ENCODE data around the gene EP400. TPM values are rescaled to one million over a fixed set of nuclear protein-coding genes. Genes with fewer than 3 reads are reported as not detected.

EP400 gene
- total and polyA plus RNA-seq, 9 of the 15 experiments (the other 6 are each of a cell fraction or from before 2014, with no cell fraction given) = 4.5 to 58.0 (median 7.0) TPM

DNA sequence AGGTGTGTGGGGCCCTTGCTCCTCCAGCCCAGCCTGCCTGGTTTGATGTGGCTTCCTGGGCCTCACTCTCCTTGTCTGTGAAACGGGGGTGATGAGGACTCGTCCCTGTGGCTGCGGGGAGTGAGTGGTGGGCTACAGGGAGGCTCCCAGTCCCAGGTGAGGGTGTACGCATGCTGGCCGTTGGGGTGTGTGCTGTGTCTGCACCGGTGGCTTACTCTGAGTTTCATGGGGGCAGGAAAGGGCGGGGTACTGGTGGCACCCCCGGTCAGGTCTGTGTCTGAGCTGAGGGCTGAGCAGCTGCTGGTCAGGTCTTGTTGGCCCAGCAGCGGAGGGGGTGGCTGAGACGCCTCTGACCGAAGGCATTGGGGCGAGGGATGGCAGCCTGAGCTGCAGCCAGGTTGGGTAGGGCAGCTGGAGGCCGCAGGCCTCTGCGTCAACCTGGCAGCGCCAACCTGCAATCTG is 44.1 kb upstream of the EP400 start:
- FAIRE-seq = no peak

More for the DNA sequence above, 44.1 kb upstream of the EP400 start:
- ChIA-PET CTCF (ENCODE audit: low intra/inter-chr PET ratio) (no interaction called here), POLR2A (interaction anchor here (0.6 to 1.1 kb wide), 2 partner anchors 16 to 93 kb away, joined by 3 to 5 read pairs; no protein-coding TSS in a partner anchor)
- intact Hi-C loops (cut with micrococcal nuclease) = no loop called here
- BruUV-seq (replicated peaks) = no TSS peak
- Histone ChIP-seq H3K9me3 (replicated peaks; ENCODE audit: control insufficient read depth, insufficient read depth, low read depth, low read length) (no peaks in the 10 kb centered on the region), H3K9ac (ENCODE audit: insufficient read depth in 1 of 2, low read depth in 2 of 2, low read length in 2 of 2) (peak overlapping the region in 1 of 2 experiments; percentile 74; a peak in 1 of 4 replicates), H4K20me1 (replicated peaks; ENCODE audit: control insufficient read depth, insufficient read depth, low read length) (peaks cover 21% of the 10 kb centered on the region; the same call in 1 of the 2 replicates), H3K79me2 (ENCODE audit: control insufficient read depth, insufficient read depth, low read length) (no peaks in the 10 kb centered on the region; the same call in 2 of the 3 replicates), H3K4me1 (replicated peaks in 1 of 2; ENCODE audit: control insufficient read depth in 2 of 2, insufficient read depth in 2 of 2, low read length in 2 of 2) (peaks cover 0 to 38% of the 10 kb centered on the region in 2 experiments; a peak in 2 of 5 replicates), H3K9me1 (ENCODE audit: control insufficient read depth, insufficient read depth, low read length) (no peaks in the 10 kb centered on the region), H3K36me3 (ENCODE audit: control insufficient read depth, insufficient read depth, low read length) (peaks cover 5% of the 10 kb centered on the region; the same call in 1 of the 3 replicates), H3K4me2 (ENCODE audit: insufficient read depth, low read length) (no peak overlapping the region), H3K27ac (ENCODE audit: extremely low read depth, low read depth, low read length) (no peak overlapping the region), H3K27me3 (ENCODE audit: control insufficient read depth in 2 of 2, insufficient read depth in 2 of 2, low read length in 2 of 2) (no peaks in the 10 kb centered on the region), H3K4me3 (no peak overlapping the region), H2AFZ (ENCODE audit: low read depth, low read length) (no peak overlapping the region)
- in situ Hi-C loops (cut with MboI) = no loop called here
- ATAC-seq (no peak), DNase-seq (ENCODE audit: extremely low read depth in 1 of 4, low spot score in 3 of 4) (no peak)
- no peak for TF ChIP-seq EGR1 (conservative IDR thresholded peaks at IDR 0.05)
- no peak for TF ChIP-seq NRF1 (conservative IDR thresholded peaks at IDR 0.05 in 1 of 2, IDR thresholded peaks at IDR 0.05 in 1 of 2)
- TF ChIP-seq SMARCC2 (IDR thresholded peaks at IDR 0.05; ENCODE audit: low read depth) = no peak
- TF ChIP-seq HDAC3 (IDR thresholded peaks at IDR 0.05; ENCODE audit: borderline replicate concordance, partially characterized antibody) = no peak
- TF ChIP-seq EP300 (IDR thresholded peaks at IDR 0.05; ENCODE audit: low read length) = no peak
- TF ChIP-seq POLR2AphosphoS5 (IDR thresholded peaks at IDR 0.05; ENCODE audit: control insufficient read depth, insufficient read depth, low read depth, low read length) = no peak
- TF ChIP-seq HDAC8 (tag; IDR thresholded peaks at IDR 0.05) = no peak
- no peak for TF ChIP-seq CHD2 (IDR thresholded peaks at IDR 0.05; ENCODE audit: low read depth, low read length)
- no peak for TF ChIP-seq SMAD2 (IDR thresholded peaks at IDR 0.05; ENCODE audit: low read depth, low read length)
- TF ChIP-seq, protein P1, sequence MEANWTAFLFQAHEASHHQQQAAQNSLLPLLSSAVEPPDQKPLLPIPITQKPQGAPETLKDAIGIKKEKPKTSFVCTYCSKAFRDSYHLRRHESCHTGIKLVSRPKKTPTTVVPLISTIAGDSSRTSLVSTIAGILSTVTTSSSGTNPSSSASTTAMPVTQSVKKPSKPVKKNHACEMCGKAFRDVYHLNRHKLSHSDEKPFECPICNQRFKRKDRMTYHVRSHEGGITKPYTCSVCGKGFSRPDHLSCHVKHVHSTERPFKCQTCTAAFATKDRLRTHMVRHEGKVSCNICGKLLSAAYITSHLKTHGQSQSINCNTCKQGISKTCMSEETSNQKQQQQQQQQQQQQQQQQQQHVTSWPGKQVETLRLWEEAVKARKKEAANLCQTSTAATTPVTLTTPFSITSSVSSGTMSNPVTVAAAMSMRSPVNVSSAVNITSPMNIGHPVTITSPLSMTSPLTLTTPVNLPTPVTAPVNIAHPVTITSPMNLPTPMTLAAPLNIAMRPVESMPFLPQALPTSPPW (CRISPR knock-in tag; IDR thresholded peaks at IDR 0.05) = no peak
- TF ChIP-seq ZNF184 (CRISPR knock-in tag; IDR thresholded peaks at IDR 0.05) = no peak
- WGBS (ENCODE audit: insufficient coverage, low coverage, missing lambda C conversion rate) = 84% methylated on average over 10 of the region's 15 CpGs
